GM06990 (cell line): ENCODE data around the gene CIB4.
A peak's percentile ranks its signal among the peaks of the same experiment; 100 is the strongest.

Experiments used
- DNase-seq: peaks from one replicate; pipeline ENCODE4 v3.0.0-alpha.2; 2011; ENCODE audit not compliant: insufficient read length; ENCODE audit errors: extremely low read depth
- H3K27me3 ChIP-seq: replicated peaks from 2 replicates; pipeline ENCODE4 v1.6.0; 2011; ENCODE audit warnings: low read length; ENCODE audit not compliant: control insufficient read depth, insufficient read depth
- H3K36me3 ChIP-seq: 2 replicates; pipeline ENCODE4 v1.5.1; 2011; ENCODE audit warnings: low read length; ENCODE audit not compliant: control insufficient read depth, insufficient read depth
- H3K4me3 ChIP-seq: replicated peaks from 2 replicates; pipeline ENCODE4 v1.5.1; 2011; ENCODE audit warnings: low read depth, mild to moderate bottlenecking, control low read depth, low read length
- CTCF ChIP-seq: IDR thresholded peaks from 2 replicates; pipeline ENCODE4 v1.5.1; 2011; ENCODE audit warnings: low read length, control low read depth, mild to moderate bottlenecking, inconsistent platforms; ENCODE audit not compliant: insufficient read depth, poor library complexity, severe bottlenecking

Gene CIB4

GRCh38 chr2:26618611-26619010, 22.6 kb downstream of the CIB4 start:
- no peak for TF ChIP-seq CTCF
- no peak overlapping the region for H3K4me3 ChIP-seq
- DNase-seq, result no peak
- peaks cover 2% of the 10 kb centered on the region for H3K27me3 ChIP-seq
- H3K36me3 ChIP-seq, result no peaks in the 10 kb centered on the region

GRCh38 chr2:26617588-26618083, 23.5 kb downstream of the CIB4 start:
- Histone ChIP-seq H3K4me3 (no peak overlapping the region), H3K27me3 (peaks cover 2% of the 10 kb centered on the region), H3K36me3 (no peaks in the 10 kb centered on the region)
- TF ChIP-seq CTCF, result no peak
- DNase-seq, result no peak

- H3K27me3 ChIP-seq, result peaks cover 2% of the 10 kb centered on the region
- H3K36me3 ChIP-seq, result no peaks in the 10 kb centered on the region
- no peak for DNase-seq
- no peak for TF ChIP-seq CTCF
- no peak overlapping the region for H3K4me3 ChIP-seq
These were observed 24.2 kb downstream of the CIB4 start for GRCh38 chr2:26616706-26617587.

GRCh38 chr2:26615860-26616705, 25.1 kb downstream of the CIB4 start:
- Histone ChIP-seq H3K36me3 (no peaks in the 10 kb centered on the region), H3K4me3 (no peak overlapping the region), H3K27me3 (peaks cover 2% of the 10 kb centered on the region)
- no peak for TF ChIP-seq CTCF
- no peak for DNase-seq

- Histone ChIP-seq H3K27me3 (peaks cover 2% of the 10 kb centered on the region), H3K36me3 (no peaks in the 10 kb centered on the region), H3K4me3 (no peak overlapping the region)
- peak; percentile 45 for TF ChIP-seq CTCF
- no peak for DNase-seq
These were observed 25.8 kb downstream of the CIB4 start for GRCh38 chr2:26615336-26615859.
